Measurements from ENCODE around the gene NAV1. TPM values are rescaled to one million over a fixed set of nuclear protein-coding genes. Genes with fewer than 3 reads are reported as not detected.
A peak's percentile ranks its signal among the peaks of the same experiment; 100 is the strongest.

Gene NAV1
- total RNA-seq, 2 donors from 2014 or later, result 13.1 to 29.1 TPM

- Histone ChIP-seq H3K4me1 (replicated peaks) (peaks cover 21% of the 10 kb centered on the region), H3K4me3 (peak overlapping the region; percentile 10 to 76)
- intact Hi-C loops (cut with DNase I), result loop anchor here (2.0 kb wide), 1 partner anchor 15 kb away; no protein-coding TSS in a partner anchor
These were observed 34.7 kb upstream of the NAV1 start for GRCh38 chr1:201504179-201504631.

DNA sequence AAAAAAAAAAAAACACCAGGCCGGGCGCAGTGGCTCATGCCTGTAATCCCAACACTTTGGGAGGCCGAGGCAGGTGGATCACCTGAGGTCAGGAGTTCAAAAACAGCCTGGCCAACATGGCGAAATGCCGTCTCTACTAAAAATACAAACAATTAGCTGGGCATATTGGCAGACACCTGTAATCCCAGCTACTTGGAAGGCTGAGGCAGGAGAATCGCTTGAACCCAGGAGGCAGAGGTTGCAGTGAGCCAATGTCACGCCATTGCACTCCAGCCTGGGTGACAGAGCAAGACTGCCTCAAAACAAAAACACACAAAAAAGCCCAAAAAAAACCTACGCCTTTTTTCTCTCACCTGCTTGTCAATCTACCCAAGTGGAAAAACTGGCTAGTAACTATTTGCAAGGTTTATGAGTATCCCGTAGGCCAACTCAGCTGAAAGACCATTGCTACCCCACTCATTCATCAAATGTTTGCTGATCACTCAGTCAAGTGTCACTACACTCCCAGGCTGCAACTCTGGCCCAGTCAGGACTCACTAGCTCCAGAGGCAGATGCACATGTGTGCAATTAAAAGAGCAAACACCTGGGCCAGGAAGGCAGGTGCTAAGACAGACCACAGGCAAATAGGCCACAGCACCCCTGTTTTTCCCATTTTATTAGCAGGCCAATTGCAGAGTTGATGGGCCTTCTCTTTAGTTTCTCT lies 34.0 kb upstream of the NAV1 start:
- Histone ChIP-seq H3K4me1 (replicated peaks) (peaks cover 21% of the 10 kb centered on the region), H3K27me3 (replicated peaks; ENCODE audit: insufficient read depth) (no peaks in the 10 kb centered on the region), H3K36me3 (no peaks in the 10 kb centered on the region), H3K27ac (peak overlapping the region; percentile 91 to 96), H3K9me3 (no peaks in the 10 kb centered on the region), H3K4me3 (peak overlapping the region; percentile 70 to 76)
- WGBS, result 51% methylated on average over 9 of the region's 9 CpGs
- DNase-seq (ENCODE audit: low spot score), result no peak
- TF ChIP-seq, protein P1, sequence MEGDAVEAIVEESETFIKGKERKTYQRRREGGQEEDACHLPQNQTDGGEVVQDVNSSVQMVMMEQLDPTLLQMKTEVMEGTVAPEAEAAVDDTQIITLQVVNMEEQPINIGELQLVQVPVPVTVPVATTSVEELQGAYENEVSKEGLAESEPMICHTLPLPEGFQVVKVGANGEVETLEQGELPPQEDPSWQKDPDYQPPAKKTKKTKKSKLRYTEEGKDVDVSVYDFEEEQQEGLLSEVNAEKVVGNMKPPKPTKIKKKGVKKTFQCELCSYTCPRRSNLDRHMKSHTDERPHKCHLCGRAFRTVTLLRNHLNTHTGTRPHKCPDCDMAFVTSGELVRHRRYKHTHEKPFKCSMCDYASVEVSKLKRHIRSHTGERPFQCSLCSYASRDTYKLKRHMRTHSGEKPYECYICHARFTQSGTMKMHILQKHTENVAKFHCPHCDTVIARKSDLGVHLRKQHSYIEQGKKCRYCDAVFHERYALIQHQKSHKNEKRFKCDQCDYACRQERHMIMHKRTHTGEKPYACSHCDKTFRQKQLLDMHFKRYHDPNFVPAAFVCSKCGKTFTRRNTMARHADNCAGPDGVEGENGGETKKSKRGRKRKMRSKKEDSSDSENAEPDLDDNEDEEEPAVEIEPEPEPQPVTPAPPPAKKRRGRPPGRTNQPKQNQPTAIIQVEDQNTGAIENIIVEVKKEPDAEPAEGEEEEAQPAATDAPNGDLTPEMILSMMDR (IDR thresholded peaks at IDR 0.05), result no peak
- no peak for TF ChIP-seq POLR2AphosphoS5 (IDR thresholded peaks at IDR 0.05)
- TF ChIP-seq POLR2A (IDR thresholded peaks at IDR 0.05), result no peak
- intact Hi-C loops (cut with DNase I), result loop anchor here (2.0 kb wide), 1 partner anchor 16 kb away; no protein-coding TSS in a partner anchor

More at GRCh38 chr1:201504179-201504631, 34.7 kb upstream of the NAV1 start:
- WGBS, result 29% methylated on average over 3 of the region's 3 CpGs
- Histone ChIP-seq H3K36me3 (no peaks in the 10 kb centered on the region), H3K27me3 (replicated peaks; ENCODE audit: insufficient read depth) (no peaks in the 10 kb centered on the region), H3K9me3 (no peaks in the 10 kb centered on the region), H3K27ac (peak overlapping the region; percentile 91 to 96)
- TF ChIP-seq, protein P1 (IDR thresholded peaks at IDR 0.05), result no peak
- TF ChIP-seq POLR2AphosphoS5 (IDR thresholded peaks at IDR 0.05) (no peak), POLR2A (IDR thresholded peaks at IDR 0.05) (no peak)
- DNase-seq (ENCODE audit: low spot score), result no peak

- DNase-seq (ENCODE audit: low spot score), result no peak
- Histone ChIP-seq H3K27me3 (replicated peaks; ENCODE audit: insufficient read depth) (no peaks in the 10 kb centered on the region), H3K4me1 (replicated peaks) (peaks cover 18% of the 10 kb centered on the region), H3K9me3 (no peaks in the 10 kb centered on the region), H3K36me3 (no peaks in the 10 kb centered on the region), H3K4me3 (peak overlapping the region; percentile 70 to 76), H3K27ac (peak overlapping the region; percentile 91 to 96)
- WGBS, result 7% methylated on average over 4 of the region's 4 CpGs
- intact Hi-C loops (cut with DNase I), result loop anchor here (2.0 kb wide), 1 partner anchor 17 kb away; no protein-coding TSS in a partner anchor
- TF ChIP-seq POLR2A (IDR thresholded peaks at IDR 0.05) (no peak), POLR2AphosphoS5 (IDR thresholded peaks at IDR 0.05) (no peak)
- TF ChIP-seq, protein P1 (IDR thresholded peaks at IDR 0.05), result no peak
These were observed 33.4 kb upstream of the NAV1 start for GRCh38 chr1:201505503-201505890.

- Histone ChIP-seq H3K4me1 (replicated peaks) (peaks cover 14% of the 10 kb centered on the region), H3K9me3 (no peaks in the 10 kb centered on the region), H3K4me3 (peak overlapping the region; percentile 70 to 76), H3K36me3 (no peaks in the 10 kb centered on the region), H3K27me3 (replicated peaks; ENCODE audit: insufficient read depth) (no peaks in the 10 kb centered on the region), H3K27ac (peak overlapping the region; percentile 91 to 96)
- DNase-seq (ENCODE audit: low spot score), result no peak
- TF ChIP-seq POLR2A (IDR thresholded peaks at IDR 0.05) (no peak), POLR2AphosphoS5 (IDR thresholded peaks at IDR 0.05) (no peak)
- TF ChIP-seq, protein P1 (IDR thresholded peaks at IDR 0.05), result no peak
- WGBS, result 5% methylated on average over 3 of the region's 3 CpGs
- intact Hi-C loops (cut with DNase I), result no loop called here
These were observed 32.8 kb upstream of the NAV1 start for GRCh38 chr1:201506092-201506491.
